ENCODE results near the gene COMMD8. TPM values are rescaled to one million over a fixed set of nuclear protein-coding genes. Genes with fewer than 3 reads are reported as not detected.

The COMMD8 gene
- total RNA-seq, 6 experiments from 2014 or later = 4.5 to 9.2 (median 7.0) TPM

- Histone ChIP-seq H3K27ac (no peak overlapping the region), H3K9me3 (no peaks in the 10 kb centered on the region), H3K4me1 (no peaks in the 10 kb centered on the region), H3K27me3 (no peaks in the 10 kb centered on the region), H3K36me3 (no peaks in the 10 kb centered on the region), H3K4me3 (no peak overlapping the region)
- DNase-seq (no peak), ATAC-seq (no peak)
- intact Hi-C loops (cut with DNase I) = no loop called here
- TF ChIP-seq POLR2A (IDR thresholded peaks at IDR 0.05) (no peak), CTCF (IDR thresholded peaks at IDR 0.05) (no peak)
- 38% methylated on average over 1 of the region's 1 CpG for WGBS (ENCODE audit: insufficient coverage, low coverage, low lambda C conversion rate, missing lambda C conversion rate)
These were observed 53.2 kb downstream of the COMMD8 start for GRCh38 chr4:47410271-47410670.

GRCh38 chr4:47406408-47406807, 57.1 kb downstream of the COMMD8 start:
- H3K4me3 ChIP-seq = no peak overlapping the region
- intact Hi-C loops (cut with DNase I) = no loop called here
- no peaks in the 10 kb centered on the region for H3K36me3 ChIP-seq
- ATAC-seq (no peak), DNase-seq (no peak)
- WGBS (ENCODE audit: insufficient coverage, low coverage, low lambda C conversion rate, missing lambda C conversion rate) = 41% methylated on average over 2 of the region's 2 CpGs
- no peaks in the 10 kb centered on the region for H3K27me3 ChIP-seq
- H3K4me1 ChIP-seq = no peaks in the 10 kb centered on the region
- TF ChIP-seq POLR2A (IDR thresholded peaks at IDR 0.05) (no peak), CTCF (IDR thresholded peaks at IDR 0.05) (no peak)
- no peak overlapping the region for H3K27ac ChIP-seq
- H3K9me3 ChIP-seq = no peaks in the 10 kb centered on the region

Other genes starting within 250 kb of the COMMD8 start
- gene ATP10D, start 21.6 kb upstream of the COMMD8 start, total RNA-seq = 10 to 100 TPM in 2 of 6 experiments, 1 to 10 TPM in 4; 5.1 to 14.0 (median 8.5) TPM